G401.6 (cell line): ENCODE data around the gene NDUFA8.

Experiments used
- FAIRE-seq: peaks from 2 replicates; lab custom pipeline; 2012; peaks lifted over from hg19 to GRCh38; lab: Jason Lieb, UNC

The NDUFA8 gene

GRCh38 chr9:122184551-122184950, 25.0 kb upstream of the NDUFA8 start:
- no peak for FAIRE-seq

- FAIRE-seq = no peak
Measured at GRCh38 chr9:122183501-122183900, 23.9 kb upstream of the NDUFA8 start.

GRCh38 chr9:122180633-122181032, 21.1 kb upstream of the NDUFA8 start:
- no peak for FAIRE-seq

GRCh38 chr9:122179690-122180074, 20.1 kb upstream of the NDUFA8 start:
- no peak for FAIRE-seq

- no peak for FAIRE-seq
Measured at GRCh38 chr9:122179054-122179689, 19.6 kb upstream of the NDUFA8 start.

- FAIRE-seq = no peak
Measured at GRCh38 chr9:122176916-122177315, 17.3 kb upstream of the NDUFA8 start.

GRCh38 chr9:122173670-122174069, 14.1 kb upstream of the NDUFA8 start:
- no peak for FAIRE-seq

GRCh38 chr9:122172131-122172530, 12.6 kb upstream of the NDUFA8 start:
- no peak for FAIRE-seq

- no peak for FAIRE-seq
Measured at GRCh38 chr9:122168356-122168755, 8.8 kb upstream of the NDUFA8 start.

- no peak for FAIRE-seq
Measured at GRCh38 chr9:122164286-122164685, 4.7 kb upstream of the NDUFA8 start.

- no peak for FAIRE-seq
Measured at GRCh38 chr9:122162415-122162814, 2.8 kb upstream of the NDUFA8 start.

GRCh38 chr9:122159925-122160246, 307 bp upstream of the NDUFA8 start:
- FAIRE-seq = no peak

- peak; percentile 67 for FAIRE-seq
Measured at GRCh38 chr9:122158202-122158601, 1.4 kb downstream of the NDUFA8 start.

- FAIRE-seq = no peak
Measured at GRCh38 chr9:122155796-122156195, 3.8 kb downstream of the NDUFA8 start.

- FAIRE-seq = no peak
Measured at GRCh38 chr9:122151267-122151828, 8.2 kb downstream of the NDUFA8 start.

GRCh38 chr9:122145592-122145863, 14.1 kb downstream of the NDUFA8 start:
- FAIRE-seq = no peak

- no peak for FAIRE-seq
Measured at GRCh38 chr9:122144836-122145591, 14.6 kb downstream of the NDUFA8 start.

GRCh38 chr9:122143876-122144405, 15.6 kb downstream of the NDUFA8 start:
- no peak for FAIRE-seq

GRCh38 chr9:122143296-122143695, 16.3 kb downstream of the NDUFA8 start:
- no peak for FAIRE-seq

GRCh38 chr9:122141671-122142070, 17.9 kb downstream of the NDUFA8 start:
- no peak for FAIRE-seq

GRCh38 chr9:122140368-122141193, 19.0 kb downstream of the NDUFA8 start:
- no peak for FAIRE-seq

GRCh38 chr9:122138560-122139268, 20.9 kb downstream of the NDUFA8 start:
- FAIRE-seq = no peak
